RPMI7951 (cell line): ENCODE results near the gene ZDHHC17. TPM values are rescaled to one million over a fixed set of nuclear protein-coding genes. Genes with fewer than 3 reads are reported as not detected.

Experiments
- total RNA-seq: library from RNA; depleted of rRNA; stranded (reverse); fragments of >200 nt; shearing (Covaris generic); gene quantifications from 2 replicates; pipeline ENCODE4 v1.2.3, GENCODE V29; 2014; rRNA removed

Gene ZDHHC17
- total RNA-seq, 1 experiment from 2014 or later: 25.0 TPM

Other genes with a start within 250 kb of the ZDHHC17 start
- gene OSBPL8, start 204.3 kb upstream of the ZDHHC17 start, total RNA-seq: 49.9 and 55.9 TPM in 2 replicates
- 64.2 and 86.6 TPM in 2 replicates for gene CSRP2, start 114.9 kb downstream of the ZDHHC17 start, total RNA-seq